Measurements from ENCODE around the gene HMCN2.

Gene HMCN2

DNA sequence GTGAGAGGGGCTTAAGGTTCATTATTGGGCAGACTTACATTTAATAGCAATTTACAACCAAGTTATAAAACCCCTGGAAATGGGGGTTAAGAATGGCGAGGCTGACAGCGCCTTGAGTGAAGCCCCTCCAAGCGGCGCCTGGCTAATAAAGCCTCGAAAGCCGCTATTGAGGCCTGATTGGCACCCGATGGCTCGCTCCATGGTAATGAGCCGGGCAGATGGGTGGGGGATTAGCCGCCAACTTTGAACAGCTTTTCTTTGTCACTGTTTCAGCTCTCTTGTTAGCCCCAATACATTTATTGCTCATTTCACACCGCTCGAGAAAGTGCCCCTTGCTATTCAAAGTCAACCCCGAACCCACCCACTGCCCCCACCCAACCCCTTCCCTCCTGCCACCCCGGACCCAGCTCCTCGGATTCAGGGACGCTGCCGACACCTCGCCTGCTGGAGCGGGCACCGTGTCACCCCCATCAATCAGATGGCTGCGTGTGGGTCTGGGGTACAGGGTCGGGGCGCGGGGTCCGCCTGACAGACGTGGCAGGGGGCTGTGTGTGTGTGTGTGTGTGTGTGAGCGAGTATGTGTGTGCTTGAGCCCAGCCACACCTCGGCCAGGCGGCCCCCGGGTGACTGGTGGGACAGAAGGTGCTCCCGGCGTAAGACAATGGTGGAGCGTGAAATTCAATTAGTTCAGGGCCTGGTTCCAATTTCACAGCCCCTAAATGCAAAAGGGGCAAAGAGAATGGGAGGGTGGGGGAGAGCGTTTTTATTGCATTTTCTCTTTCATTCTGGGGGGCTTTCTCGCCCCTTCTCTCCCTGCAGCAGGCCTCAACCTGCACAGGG lies 213.4 kb downstream of the HMCN2 start:
- no peak for DNase-seq

DNA sequence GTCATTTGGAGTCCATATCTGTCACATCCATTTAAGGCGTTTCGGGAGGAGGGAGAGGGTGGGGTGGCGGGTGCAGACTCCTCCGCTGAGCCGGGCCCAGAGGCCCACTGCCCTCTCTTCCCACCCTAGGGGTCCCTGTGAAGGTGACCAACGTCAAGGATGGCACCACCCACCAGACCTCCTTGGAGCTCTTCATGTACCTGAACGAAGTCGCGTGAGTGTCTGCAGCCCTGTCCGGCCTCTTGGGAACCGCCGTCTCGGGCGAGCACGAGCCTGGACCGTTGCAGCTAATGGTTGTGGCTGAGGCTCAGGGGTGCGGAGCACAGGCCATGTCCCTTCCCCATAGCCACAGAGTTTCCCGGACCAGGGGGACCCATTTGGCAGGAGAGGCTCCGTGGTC lies 214.0 kb downstream of the HMCN2 start:
- no peak for DNase-seq

DNA sequence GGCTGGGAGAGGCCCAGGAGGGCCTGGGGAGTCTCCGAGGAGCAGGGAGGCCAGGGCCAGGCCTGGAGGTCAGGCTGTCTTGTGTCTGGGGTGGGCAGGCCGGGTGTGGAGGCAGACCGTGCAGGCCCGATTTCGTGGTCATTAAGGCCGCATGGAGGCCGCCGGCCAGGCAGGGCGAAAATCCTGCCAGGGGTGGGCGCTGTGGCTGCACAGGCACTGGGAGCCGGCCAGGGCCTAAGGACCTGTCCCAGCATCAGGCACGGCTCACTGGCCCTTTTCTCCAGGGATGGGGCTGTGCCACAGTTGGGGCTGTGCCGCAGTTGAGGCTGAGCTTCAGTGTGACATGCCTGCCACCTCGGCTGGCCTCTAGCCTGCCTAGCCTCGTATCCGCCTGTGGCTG lies 215.1 kb downstream of the HMCN2 start:
- DNase-seq: no peak

DNA sequence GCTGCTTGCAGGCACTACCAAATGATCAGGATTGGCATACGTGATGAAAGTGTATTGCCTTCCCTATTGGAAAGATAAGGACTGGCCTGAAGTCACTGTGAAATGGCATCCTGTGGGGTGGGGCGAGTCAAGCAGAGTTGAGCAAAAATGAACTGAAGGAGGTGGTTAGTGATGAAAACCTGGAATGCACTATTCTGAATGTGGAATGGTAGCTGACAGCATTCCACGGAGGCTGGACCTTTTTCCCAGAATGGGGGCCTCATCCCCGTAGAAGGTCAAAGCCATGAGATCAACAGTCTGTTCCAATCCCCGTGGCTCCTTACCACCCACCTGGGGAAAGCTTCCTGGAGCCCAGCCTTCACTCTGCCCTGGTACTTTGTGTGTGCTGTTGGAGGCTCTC lies 216.9 kb downstream of the HMCN2 start:
- no peak for DNase-seq

DNA sequence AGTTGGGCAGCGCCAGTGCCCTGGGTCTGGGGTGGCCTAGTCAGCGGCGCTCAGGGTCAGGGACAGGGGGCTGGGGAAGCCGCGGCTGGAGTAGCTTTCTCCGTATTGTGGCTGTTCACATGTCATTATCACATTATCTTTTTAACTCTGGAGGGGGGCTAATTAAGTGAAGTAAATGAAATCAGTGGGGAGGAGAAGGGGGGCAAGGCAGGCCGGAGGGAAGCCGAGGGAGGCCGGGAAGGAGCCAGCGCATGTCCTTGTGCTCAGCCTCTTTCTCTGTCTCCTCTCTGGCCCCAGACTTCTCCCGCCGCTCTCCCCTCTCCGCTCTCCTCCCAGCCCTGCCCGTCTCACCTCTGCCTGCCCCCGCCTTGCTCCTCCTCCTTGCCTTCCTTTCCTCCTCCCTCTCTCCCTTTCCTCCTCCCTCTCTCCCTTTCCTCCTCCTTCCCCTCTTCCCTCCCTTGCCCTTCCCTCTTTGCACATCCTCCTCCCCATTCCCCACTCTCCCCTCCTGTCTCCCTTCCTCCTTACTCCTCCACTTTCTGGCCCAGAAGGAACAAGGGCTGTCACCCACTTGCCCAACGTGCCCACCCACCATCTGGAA lies 217.9 kb downstream of the HMCN2 start:
- no peak for DNase-seq
